Transverse colon (tissue), 4 donors: Measurements from ENCODE around the gene APOL5.

Experiments used
- EP300 ChIP-seq: sonication (generic); formaldehyde crosslinking; IDR thresholded peaks from one replicate; pipeline ENCODE4 v1.6.1; 2017; ENCODE audit warnings: antibody characterized with exemption, low read depth
- POLR2A ChIP-seq: fragments of 450-650 bp; IDR thresholded peaks from one replicate; pipeline ENCODE4 v1.6.1; 2016; ENCODE audit warnings: antibody characterized with exemption, mild to moderate bottlenecking, moderate library complexity
- POLR2AphosphoS5 ChIP-seq, 3 donors: sonication (generic); formaldehyde crosslinking; IDR thresholded peaks; one replicate each; pipeline ENCODE4 v1.6.1; 2016; ENCODE audit warnings: antibody characterized with exemption in 3 of 3
- TF ChIP-seq, protein P1 (sequence below), 5 experiments: fragments of 200-600 bp in 3 of 5; fragments of 450-650 bp in 2 of 5; sonication (generic) in 3 of 5; IDR thresholded peaks; 1 replicate in 2 of 5; 2 replicates in 3 of 5; pipeline ENCODE4 v1.5.1; 2016 to 2017; ENCODE audit warnings: antibody characterized with exemption in 5 of 5, inconsistent platforms in 3 of 5, mild to moderate bottlenecking in 2 of 5, moderate library complexity in 1 of 5

DNA sequence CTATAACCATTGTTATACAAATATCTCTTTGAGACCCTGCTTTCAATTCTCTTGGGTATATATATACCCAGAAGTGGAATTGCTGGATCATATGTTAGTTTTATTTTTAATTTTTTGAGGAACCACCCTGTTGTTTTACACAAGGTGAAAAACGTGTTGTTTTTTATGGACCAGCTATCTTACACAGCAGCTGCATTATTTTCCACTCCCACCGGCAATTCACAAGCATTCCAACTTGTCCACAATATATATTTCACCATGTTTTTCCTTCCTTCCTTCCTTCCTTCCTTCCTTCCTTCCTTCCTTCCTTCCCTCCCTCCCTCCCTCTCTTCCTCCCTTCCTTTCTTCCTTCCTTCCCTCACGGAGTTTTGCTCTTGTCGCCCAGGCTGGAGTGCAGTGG lies 6.3 kb upstream of the APOL5 start:
- TF ChIP-seq, protein P1, sequence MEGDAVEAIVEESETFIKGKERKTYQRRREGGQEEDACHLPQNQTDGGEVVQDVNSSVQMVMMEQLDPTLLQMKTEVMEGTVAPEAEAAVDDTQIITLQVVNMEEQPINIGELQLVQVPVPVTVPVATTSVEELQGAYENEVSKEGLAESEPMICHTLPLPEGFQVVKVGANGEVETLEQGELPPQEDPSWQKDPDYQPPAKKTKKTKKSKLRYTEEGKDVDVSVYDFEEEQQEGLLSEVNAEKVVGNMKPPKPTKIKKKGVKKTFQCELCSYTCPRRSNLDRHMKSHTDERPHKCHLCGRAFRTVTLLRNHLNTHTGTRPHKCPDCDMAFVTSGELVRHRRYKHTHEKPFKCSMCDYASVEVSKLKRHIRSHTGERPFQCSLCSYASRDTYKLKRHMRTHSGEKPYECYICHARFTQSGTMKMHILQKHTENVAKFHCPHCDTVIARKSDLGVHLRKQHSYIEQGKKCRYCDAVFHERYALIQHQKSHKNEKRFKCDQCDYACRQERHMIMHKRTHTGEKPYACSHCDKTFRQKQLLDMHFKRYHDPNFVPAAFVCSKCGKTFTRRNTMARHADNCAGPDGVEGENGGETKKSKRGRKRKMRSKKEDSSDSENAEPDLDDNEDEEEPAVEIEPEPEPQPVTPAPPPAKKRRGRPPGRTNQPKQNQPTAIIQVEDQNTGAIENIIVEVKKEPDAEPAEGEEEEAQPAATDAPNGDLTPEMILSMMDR (IDR thresholded peaks at IDR 0.05), result no peak
- no peak for TF ChIP-seq POLR2A
- no peak for TF ChIP-seq POLR2AphosphoS5 (IDR thresholded peaks at IDR 0.05)
- no peak for TF ChIP-seq EP300
